SKM-1 treated with dmso at 0.1 percent for 144 hours (cell line): Measurements from ENCODE around the gene ARHGEF40.

Experiments used
- DNase-seq: peaks from one replicate; lab custom pipeline; 2025; ENCODE audit not compliant: unreplicated experiment; lab: John Stamatoyannopoulos, UW

The ARHGEF40 gene

GRCh38 chr14:21058903-21059302, 11.2 kb upstream of the ARHGEF40 start:
- DNase-seq, result no peak

GRCh38 chr14:21059842-21060613, 10.1 kb upstream of the ARHGEF40 start:
- DNase-seq, result no peak

- DNase-seq, result no peak
Observed at GRCh38 chr14:21060614-21061346, 9.3 kb upstream of the ARHGEF40 start.

GRCh38 chr14:21061347-21061668, 8.8 kb upstream of the ARHGEF40 start:
- no peak for DNase-seq

GRCh38 chr14:21063479-21063878, 6.6 kb upstream of the ARHGEF40 start:
- DNase-seq, result no peak

GRCh38 chr14:21066882-21067502, 3.1 kb upstream of the ARHGEF40 start:
- no peak for DNase-seq

GRCh38 chr14:21068521-21069387, 1.4 kb upstream of the ARHGEF40 start:
- DNase-seq, result no peak

- no peak for DNase-seq
Observed at GRCh38 chr14:21069388-21070082, 569 bp upstream of the ARHGEF40 start.

GRCh38 chr14:21070610-21071224, 613 bp downstream of the ARHGEF40 start:
- no peak for DNase-seq

- DNase-seq, result peak; percentile 67
Observed at GRCh38 chr14:21071225-21072030, 1.3 kb downstream of the ARHGEF40 start.

GRCh38 chr14:21072031-21072473, 1.9 kb downstream of the ARHGEF40 start:
- peak; percentile 71 for DNase-seq

- no peak for DNase-seq
Observed at GRCh38 chr14:21072781-21073339, 2.8 kb downstream of the ARHGEF40 start.

- no peak for DNase-seq
Observed at GRCh38 chr14:21073921-21074320, 3.8 kb downstream of the ARHGEF40 start.

- no peak for DNase-seq
Observed at GRCh38 chr14:21074398-21075272, 4.5 kb downstream of the ARHGEF40 start.

GRCh38 chr14:21075719-21076437, 5.8 kb downstream of the ARHGEF40 start:
- DNase-seq, result no peak

- DNase-seq, result no peak
Observed at GRCh38 chr14:21077672-21078071, 7.6 kb downstream of the ARHGEF40 start.

GRCh38 chr14:21078287-21078686, 8.2 kb downstream of the ARHGEF40 start:
- DNase-seq, result no peak
